DOHH2 (cell line): Measurements from ENCODE around the gene MSH2.

ENCODE experiments used
- H3F3A ChIP-seq: fragments of 200-600 bp; sonication (generic), shearing (Covaris generic); 2 replicates; pipeline ENCODE4 v1.6.0; 2016; ENCODE audit warnings: antibody characterized with exemption, mild to moderate bottlenecking; ENCODE audit not compliant: control insufficient read depth, insufficient read depth
- H3K27ac ChIP-seq: fragments of 200-600 bp; sonication (generic); 2 replicates; pipeline ENCODE4 v1.5.1; 2014; ENCODE audit warnings: low read depth, mild to moderate bottlenecking, low read length, moderate library complexity
- H3K27me3 ChIP-seq: fragments of 200-600 bp; sonication (generic); 2 replicates; pipeline ENCODE4 v1.6.1; 2014; ENCODE audit warnings: mild to moderate bottlenecking, low read length, mixed read lengths; ENCODE audit not compliant: control insufficient read depth
- H3K36me3 ChIP-seq: fragments of 200-600 bp; sonication (generic); 2 replicates; pipeline ENCODE4 v1.6.1; 2014; ENCODE audit warnings: mild to moderate bottlenecking, low read length, moderate library complexity, mixed read lengths; ENCODE audit not compliant: control insufficient read depth
- H3K4me1 ChIP-seq: fragments of 200-600 bp; sonication (generic); 2 replicates; pipeline ENCODE4 v1.6.1; 2014; ENCODE audit warnings: mild to moderate bottlenecking, low read length, mixed read lengths; ENCODE audit not compliant: control insufficient read depth
- H3K4me2 ChIP-seq: fragments of 200-600 bp; sonication (generic); 2 replicates; pipeline ENCODE4 v1.6.0; 2014; ENCODE audit warnings: mild to moderate bottlenecking, low read length, moderate library complexity
- H3K4me3 ChIP-seq: fragments of 200-600 bp; sonication (generic); 2 replicates; pipeline ENCODE4 v1.5.1; 2014; ENCODE audit warnings: mild to moderate bottlenecking, low read length, mixed read lengths
- H3K79me2 ChIP-seq: fragments of 200-600 bp; sonication (generic); 2 replicates; pipeline ENCODE4 v1.6.1; 2014; ENCODE audit warnings: mild to moderate bottlenecking, low read length, mixed read lengths; ENCODE audit not compliant: control insufficient read depth
- H3K9me2 ChIP-seq: fragments of 200-600 bp; sonication (generic); replicated peaks from 2 replicates; pipeline ENCODE4 v1.6.1; 2014; ENCODE audit warnings: mild to moderate bottlenecking, low read length, mixed read lengths; ENCODE audit not compliant: control insufficient read depth
- H3K9me3 ChIP-seq: fragments of 200-600 bp; sonication (generic); 2 replicates; pipeline ENCODE4 v1.6.1; 2014; ENCODE audit warnings: antibody characterized with exemption, low read length, mixed read lengths; ENCODE audit not compliant: control insufficient read depth, insufficient read depth
- H4K20me1 ChIP-seq: fragments of 200-600 bp; sonication (generic); 2 replicates; pipeline ENCODE4 v1.6.0; 2014; ENCODE audit warnings: low read depth, mild to moderate bottlenecking, antibody characterized with exemption, low read length, moderate library complexity; ENCODE audit not compliant: control insufficient read depth, insufficient read depth
- CTCF ChIP-seq: fragments of 200-600 bp; sonication (generic); IDR thresholded peaks from one replicate; pipeline ENCODE4 v1.5.1; 2014; ENCODE audit warnings: antibody characterized with exemption, mild to moderate bottlenecking, low read depth, low read length; ENCODE audit not compliant: poor library complexity, severe bottlenecking
- EZH2phosphoT487 ChIP-seq: fragments of 200-600 bp; sonication (generic); IDR thresholded peaks from 2 replicates; pipeline ENCODE4 v1.6.1; 2017; ENCODE audit warnings: borderline replicate concordance, mild to moderate bottlenecking, antibody characterized with exemption, low read length, moderate library complexity, mixed read lengths

MSH2 gene

GRCh38 chr2:47437287-47437686, 34.3 kb downstream of the MSH2 start:
- TF ChIP-seq CTCF (peak; percentile 15), EZH2phosphoT487 (no peak)
- Histone ChIP-seq H3K27ac (no peak overlapping the region), H3K9me3 (no peaks in the 10 kb centered on the region), H3K4me3 (no peak overlapping the region), H3K9me2 (no peaks in the 10 kb centered on the region), H3F3A (peaks cover 13% of the 10 kb centered on the region), H3K36me3 (peaks cover 37% of the 10 kb centered on the region), H3K4me2 (no peak overlapping the region), H3K79me2 (peaks cover 27% of the 10 kb centered on the region), H3K27me3 (no peaks in the 10 kb centered on the region), H3K4me1 (peaks cover 10% of the 10 kb centered on the region), H4K20me1 (no peaks in the 10 kb centered on the region)

- peaks cover 13% of the 10 kb centered on the region for H3F3A ChIP-seq
- H3K27me3 ChIP-seq, result no peaks in the 10 kb centered on the region
- peaks cover 45% of the 10 kb centered on the region for H3K36me3 ChIP-seq
- H3K9me2 ChIP-seq, result no peaks in the 10 kb centered on the region
- H3K4me1 ChIP-seq, result peaks cover 10% of the 10 kb centered on the region
- no peak for TF ChIP-seq CTCF
- peaks cover 33% of the 10 kb centered on the region for H3K79me2 ChIP-seq
- H3K27ac ChIP-seq, result no peak overlapping the region
- H4K20me1 ChIP-seq, result no peaks in the 10 kb centered on the region
- no peak overlapping the region for H3K4me3 ChIP-seq
- no peaks in the 10 kb centered on the region for H3K9me3 ChIP-seq
- no peak overlapping the region for H3K4me2 ChIP-seq
Measured at GRCh38 chr2:47438106-47438505, 35.1 kb downstream of the MSH2 start.

DNA sequence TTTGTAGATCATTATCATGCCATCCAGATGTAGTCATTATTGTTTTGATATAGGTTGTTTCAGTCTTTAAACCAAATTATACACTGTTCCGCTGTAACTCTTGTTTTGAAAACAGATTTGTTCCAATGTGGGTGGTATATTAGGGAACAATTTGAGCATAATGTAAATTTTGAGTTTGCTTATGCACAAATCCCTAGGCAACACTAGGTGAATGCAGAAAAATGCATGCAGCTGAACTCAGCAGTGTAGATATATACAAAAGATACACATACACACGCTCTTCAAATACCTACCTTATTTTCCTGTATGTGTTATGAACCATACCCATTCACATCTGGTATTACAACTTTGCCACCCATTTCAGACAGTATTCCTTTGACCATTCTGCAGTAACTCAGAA, 35.8 kb downstream of the MSH2 start:
- peaks cover 13% of the 10 kb centered on the region for H3F3A ChIP-seq
- H3K27ac ChIP-seq, result no peak overlapping the region
- H3K4me2 ChIP-seq, result no peak overlapping the region
- H3K9me3 ChIP-seq, result no peaks in the 10 kb centered on the region
- peaks cover 51% of the 10 kb centered on the region for H3K36me3 ChIP-seq
- no peaks in the 10 kb centered on the region for H3K27me3 ChIP-seq
- TF ChIP-seq CTCF (no peak), EZH2phosphoT487 (no peak)
- no peaks in the 10 kb centered on the region for H4K20me1 ChIP-seq
- H3K79me2 ChIP-seq, result peaks cover 40% of the 10 kb centered on the region
- no peak overlapping the region for H3K4me3 ChIP-seq
- H3K9me2 ChIP-seq, result no peaks in the 10 kb centered on the region
- H3K4me1 ChIP-seq, result peaks cover 12% of the 10 kb centered on the region

DNA sequence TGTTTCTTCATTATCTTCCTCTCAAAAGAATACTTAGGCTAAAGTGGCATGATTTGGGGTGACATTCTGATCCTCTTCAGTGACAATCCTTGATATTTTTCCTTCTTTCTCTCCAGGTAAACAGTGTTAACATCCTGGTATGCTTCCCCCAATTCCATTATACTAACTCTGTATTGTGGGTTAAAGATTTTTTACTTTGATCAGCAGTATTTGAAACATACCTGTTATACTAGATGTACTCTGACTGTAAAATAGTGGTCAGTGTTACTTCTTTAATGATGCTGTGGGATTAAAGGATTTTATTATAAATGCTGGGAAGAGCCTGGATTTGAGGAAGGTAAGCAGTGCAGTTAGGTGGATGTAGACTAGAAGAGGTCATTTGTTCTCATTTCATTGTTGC, 48.8 kb downstream of the MSH2 start:
- TF ChIP-seq EZH2phosphoT487, result no peak
- no peak for TF ChIP-seq CTCF
- Histone ChIP-seq H3K27me3 (no peaks in the 10 kb centered on the region), H3K27ac (no peak overlapping the region), H3K4me1 (peaks cover 2% of the 10 kb centered on the region), H3K79me2 (peaks cover 3% of the 10 kb centered on the region; the same call in 1 of the 2 replicates), H3K9me2 (no peaks in the 10 kb centered on the region), H3K36me3 (peaks cover 52% of the 10 kb centered on the region), H3K4me3 (no peak overlapping the region), H3K4me2 (no peak overlapping the region), H3K9me3 (no peaks in the 10 kb centered on the region), H4K20me1 (no peaks in the 10 kb centered on the region), H3F3A (peaks cover 6% of the 10 kb centered on the region)
